Liver (tissue), 9 donors: Measurements from ENCODE around the gene PPIA. TPM values are rescaled to one million over a fixed set of nuclear protein-coding genes. Genes with fewer than 3 reads are reported as not detected.

Experiments
- DNase-seq: peaks from one replicate; pipeline ENCODE4 v3.0.0-alpha.2; 2017; ENCODE audit warnings: low spot score
- H3K27ac ChIP-seq, 2 donors: one replicate each; pipeline ENCODE4 v1.7.0; 2013; ENCODE audit warnings: inconsistent platforms in 2 of 2, low read length in 2 of 2, control low read depth in 1 of 2, low read depth in 1 of 2, mild to moderate bottlenecking in 1 of 2
- H3K27me3 ChIP-seq, 4 donors: one replicate each; pipeline versions ENCODE4 v1.6.1 to v1.7.0; 2013; ENCODE audit warnings: low read length in 3 of 4, inconsistent platforms in 1 of 4, mild to moderate bottlenecking in 1 of 4, moderate library complexity in 1 of 4; ENCODE audit not compliant: control insufficient read depth in 4 of 4, insufficient read depth in 4 of 4
- H3K36me3 ChIP-seq, 4 donors: one replicate each; pipeline versions ENCODE4 v1.6.1 to v1.7.0; 2013; ENCODE audit warnings: low read length in 3 of 4, mild to moderate bottlenecking in 3 of 4, low read depth in 1 of 4, moderate library complexity in 1 of 4; ENCODE audit not compliant: control insufficient read depth in 4 of 4, insufficient read depth in 3 of 4
- H3K4me1 ChIP-seq, 4 donors: one replicate each; pipeline versions ENCODE4 v1.6.1 to v1.7.0; 2013; ENCODE audit warnings: low read length in 3 of 4, mild to moderate bottlenecking in 3 of 4, moderate library complexity in 1 of 4; ENCODE audit not compliant: control insufficient read depth in 4 of 4, insufficient read depth in 4 of 4
- H3K4me3 ChIP-seq, 3 donors: one replicate each; pipeline versions ENCODE4 v1.6.1 to v1.7.0; 2013; ENCODE audit warnings: low read length in 3 of 3, control low read depth in 1 of 3, low read depth in 1 of 3, mild to moderate bottlenecking in 1 of 3
- H3K9ac ChIP-seq, 2 donors: one replicate each; pipeline ENCODE4 v1.7.0; 2013; ENCODE audit warnings: low read length in 2 of 2, mild to moderate bottlenecking in 2 of 2, moderate library complexity in 2 of 2, control low read depth in 1 of 2, low read depth in 1 of 2
- H3K9me3 ChIP-seq, 4 donors: one replicate each; pipeline versions ENCODE4 v1.6.1 to v1.7.0; 2013; ENCODE audit warnings: low read length in 3 of 4; ENCODE audit not compliant: control insufficient read depth in 4 of 4
- ATF3 ChIP-seq: IDR thresholded peaks from 2 replicates; pipeline ENCODE4 v1.6.1; 2016; ENCODE audit warnings: antibody characterized with exemption
- CTCF ChIP-seq: fragments of 150-350 bp; IDR thresholded peaks from 2 replicates; pipeline ENCODE4 v1.5.1; 2017; ENCODE audit warnings: improper control_type of control experiment, low read depth, low read length; ENCODE audit not compliant: missing input control
- EGR1 ChIP-seq, 2 donors: IDR thresholded peaks; 2 replicates each; pipeline ENCODE4 v1.6.1; 2016 to 2018; ENCODE audit warnings: antibody characterized with exemption in 2 of 2, low read depth in 2 of 2
- FOXA1 ChIP-seq: IDR thresholded peaks from 2 replicates; pipeline ENCODE4 v1.6.1; 2016; ENCODE audit warnings: antibody characterized with exemption
- FOXA2 ChIP-seq: IDR thresholded peaks from 2 replicates; pipeline ENCODE4 v1.6.1; 2016; ENCODE audit warnings: antibody characterized with exemption
- GABPA ChIP-seq, 2 donors: IDR thresholded peaks in 1 of 2; conservative IDR thresholded peaks in 1 of 2; 2 replicates each; pipeline ENCODE4 v1.6.1; 2016; ENCODE audit warnings: antibody characterized with exemption in 2 of 2, mild to moderate bottlenecking in 1 of 2, moderate library complexity in 1 of 2
- HNF4A ChIP-seq, 2 donors: conservative IDR thresholded peaks; 2 replicates each; pipeline ENCODE4 v1.6.1; 2016; ENCODE audit warnings: antibody characterized with exemption in 2 of 2, mild to moderate bottlenecking in 2 of 2
- HNF4G ChIP-seq: IDR thresholded peaks from 2 replicates; pipeline ENCODE4 v1.6.1; 2016; ENCODE audit warnings: antibody characterized with exemption
- JUND ChIP-seq, 2 donors: IDR thresholded peaks; 2 replicates each; pipeline ENCODE4 v1.6.1; 2016; ENCODE audit warnings: antibody characterized with exemption in 2 of 2
- MAX ChIP-seq: IDR thresholded peaks from 2 replicates; pipeline ENCODE4 v1.6.1; 2016; ENCODE audit warnings: antibody characterized with exemption
- NR2F2 ChIP-seq: IDR thresholded peaks from 2 replicates; pipeline ENCODE4 v1.6.1; 2016; ENCODE audit warnings: antibody characterized with exemption
- RAD21 ChIP-seq, 2 donors: IDR thresholded peaks; 2 replicates each; pipeline ENCODE4 v1.6.1; 2016; ENCODE audit warnings: antibody characterized with exemption in 2 of 2, mild to moderate bottlenecking in 2 of 2
- REST ChIP-seq: IDR thresholded peaks from 2 replicates; pipeline ENCODE4 v1.6.1; 2016; ENCODE audit warnings: antibody characterized with exemption, mild to moderate bottlenecking
- RXRA ChIP-seq, 2 donors: IDR thresholded peaks; 2 replicates each; pipeline ENCODE4 v1.6.1; 2017 to 2018; ENCODE audit warnings: antibody characterized with exemption in 2 of 2, mild to moderate bottlenecking in 1 of 2
- SP1 ChIP-seq: IDR thresholded peaks from 2 replicates; pipeline ENCODE4 v1.6.1; 2018; ENCODE audit warnings: antibody characterized with exemption, mild to moderate bottlenecking
- TAF1 ChIP-seq: conservative IDR thresholded peaks from 2 replicates; pipeline ENCODE4 v1.6.1; 2016; ENCODE audit warnings: antibody characterized with exemption, mild to moderate bottlenecking
- YY1 ChIP-seq: IDR thresholded peaks from 2 replicates; pipeline ENCODE4 v1.6.1; 2016; ENCODE audit warnings: antibody characterized with exemption, mild to moderate bottlenecking
- ZBTB33 ChIP-seq: IDR thresholded peaks from 2 replicates; pipeline ENCODE4 v1.6.1; 2016; ENCODE audit warnings: antibody characterized with exemption
- WGBS: extraction: QIAGEN DNeasy Blood & Tissue Kit; methylation state at CpG from one replicate; pipeline ENCODE4 v1.1.7; 2013; 5-methylcytosine and 5-hydroxymethylcytosine counted together
- polyA plus RNA-seq, 2 donors: library from polyadenylated mRNA; stranded (reverse) in 1 of 2; unstranded in 1 of 2; fragments of 200-250 nt in 1 of 2; fragments of >200 nt in 1 of 2; fragmentation: Nextera tagmentation in 1 of 2; extraction: Ambion mirVana in 1 of 2; gene quantifications; one replicate each; pipeline versions ENCODE4 v1.2.1 to v1.2.3, GENCODE V29; 2013 to 2015
- total RNA-seq, 2 donors: library from RNA; depleted of rRNA; stranded (reverse); fragments of >200 nt; gene quantifications; one replicate each; pipeline ENCODE4 v1.2.3, GENCODE V29; 2014
- donor health status: healthy.
- donor health status: healthy.
- donor health status: healthy.
- donor health status: healthy.
- donor health status: healthy.

The PPIA gene
- total and polyA plus RNA-seq, 4 donors: 834 to 1,873 (median 1,399) TPM

GRCh38 chr7:44762300-44762699 lies 34.2 kb upstream of the PPIA start:
- no peak overlapping the region for H3K9ac ChIP-seq
- no peaks in the 10 kb centered on the region for H3K27me3 ChIP-seq
- no peak overlapping the region for H3K27ac ChIP-seq
- no peak for DNase-seq
- peaks cover 13 to 77% (median 20%) of the 10 kb centered on the region in 4 donors for H3K36me3 ChIP-seq
- peaks cover 2 to 28% (median 19%) of the 10 kb centered on the region in 4 donors for H3K4me1 ChIP-seq
- no peaks in the 10 kb centered on the region for H3K9me3 ChIP-seq
- no peak overlapping the region for H3K4me3 ChIP-seq
- 94% methylated on average over 9 of the region's 9 CpGs for WGBS
- TF ChIP-seq TAF1 (no peak), HNF4A (conservative IDR thresholded peaks at IDR 0.05) (no peak), REST (no peak), HNF4G (no peak), MAX (no peak), EGR1 (IDR thresholded peaks at IDR 0.05; ENCODE audit: low read depth in 2 of 2) (no peak), JUND (IDR thresholded peaks at IDR 0.05) (no peak), ZBTB33 (no peak), RXRA (IDR thresholded peaks at IDR 0.05) (no peak), NR2F2 (no peak), CTCF (no peak), FOXA1 (no peak), RAD21 (IDR thresholded peaks at IDR 0.05) (no peak), FOXA2 (no peak), ATF3 (no peak), YY1 (no peak), SP1 (no peak), GABPA (IDR thresholded peaks at IDR 0.05 in 1 of 2, conservative IDR thresholded peaks at IDR 0.05 in 1 of 2) (no peak)
